ENCODE measurements around the gene SUSD1.

GRCh38 chr9:112125951-112126388 is 49.1 kb downstream of the SUSD1 start:
- TF ChIP-seq CTCF (IDR thresholded peaks at IDR 0.05 in 2 of 3, conservative IDR thresholded peaks at IDR 0.05 in 1 of 3; ENCODE audit: insufficient read depth in 2 of 3, low read depth in 1 of 3, low read length in 3 of 3): no peak
- no peak for TF ChIP-seq POLR2B (IDR thresholded peaks at IDR 0.05; ENCODE audit: low read depth, partially characterized antibody)
- no peak for TF ChIP-seq ZKSCAN1 (IDR thresholded peaks at IDR 0.05; ENCODE audit: low read depth, low read length)
- TF ChIP-seq RNF2 (IDR thresholded peaks at IDR 0.05): no peak
- no peak for TF ChIP-seq L3MBTL2 (IDR thresholded peaks at IDR 0.05)
- no peak for TF ChIP-seq PHF8 (IDR thresholded peaks at IDR 0.05; ENCODE audit: borderline replicate concordance, low read length)
- no peak for TF ChIP-seq ZNF274 (IDR thresholded peaks at IDR 0.05; ENCODE audit: borderline replicate concordance, low read depth, low read length)
- TF ChIP-seq KLF1 (tag; IDR thresholded peaks at IDR 0.05): no peak
- no peak for TF ChIP-seq GABPA (tag; conservative IDR thresholded peaks at IDR 0.05; ENCODE audit: low read depth)
- no peak for TF ChIP-seq HBP1 (CRISPR knock-in tag; IDR thresholded peaks at IDR 0.05)

Measured in K562 (cell line).